Measurements from ENCODE around the gene CCDC15.

The CCDC15 gene

DNA sequence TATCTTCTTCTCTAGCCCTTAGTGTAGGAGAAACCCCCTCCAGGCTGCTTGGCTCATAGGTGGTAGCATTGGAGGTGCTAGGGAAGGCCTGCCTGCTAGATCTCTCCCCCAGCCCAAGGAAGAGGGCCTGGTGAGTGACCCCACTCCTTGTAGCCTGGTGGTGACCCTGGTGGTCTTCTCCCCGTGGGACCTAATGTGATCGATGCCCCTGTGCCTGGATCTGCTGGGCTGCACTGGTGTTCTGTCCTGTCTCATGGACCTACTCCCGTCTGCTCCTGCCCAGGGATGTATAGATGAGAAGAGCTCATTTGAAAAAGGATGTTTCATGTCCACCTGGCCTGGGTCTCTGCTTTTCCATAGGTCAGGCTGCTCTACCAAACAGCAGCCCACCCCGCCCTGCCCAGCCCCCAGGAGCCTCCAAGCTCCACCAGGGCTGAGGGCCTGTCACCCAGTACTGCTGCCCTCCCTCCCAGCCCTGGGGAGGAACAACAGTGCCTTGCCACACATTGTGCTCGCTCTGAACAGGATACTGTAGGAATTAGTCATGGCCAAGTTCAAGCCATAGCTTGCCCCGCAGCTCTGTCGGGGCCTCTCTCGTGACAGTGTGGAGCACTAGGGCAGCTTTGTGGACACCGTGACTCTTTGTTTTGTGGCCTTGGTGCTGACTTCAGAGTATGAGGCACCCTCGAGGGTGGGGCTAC is 128.8 kb downstream of the CCDC15 start:
- no peak for DNase-seq (ENCODE audit: low spot score)
- in situ Hi-C loops (cut with MboI; ENCODE audit: low pct_unique_long_range_greater_than_20kb, low sequenced_read_pairs, unreplicated experiment): no loop called here
- TF ChIP-seq, protein P1, sequence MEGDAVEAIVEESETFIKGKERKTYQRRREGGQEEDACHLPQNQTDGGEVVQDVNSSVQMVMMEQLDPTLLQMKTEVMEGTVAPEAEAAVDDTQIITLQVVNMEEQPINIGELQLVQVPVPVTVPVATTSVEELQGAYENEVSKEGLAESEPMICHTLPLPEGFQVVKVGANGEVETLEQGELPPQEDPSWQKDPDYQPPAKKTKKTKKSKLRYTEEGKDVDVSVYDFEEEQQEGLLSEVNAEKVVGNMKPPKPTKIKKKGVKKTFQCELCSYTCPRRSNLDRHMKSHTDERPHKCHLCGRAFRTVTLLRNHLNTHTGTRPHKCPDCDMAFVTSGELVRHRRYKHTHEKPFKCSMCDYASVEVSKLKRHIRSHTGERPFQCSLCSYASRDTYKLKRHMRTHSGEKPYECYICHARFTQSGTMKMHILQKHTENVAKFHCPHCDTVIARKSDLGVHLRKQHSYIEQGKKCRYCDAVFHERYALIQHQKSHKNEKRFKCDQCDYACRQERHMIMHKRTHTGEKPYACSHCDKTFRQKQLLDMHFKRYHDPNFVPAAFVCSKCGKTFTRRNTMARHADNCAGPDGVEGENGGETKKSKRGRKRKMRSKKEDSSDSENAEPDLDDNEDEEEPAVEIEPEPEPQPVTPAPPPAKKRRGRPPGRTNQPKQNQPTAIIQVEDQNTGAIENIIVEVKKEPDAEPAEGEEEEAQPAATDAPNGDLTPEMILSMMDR (IDR thresholded peaks at IDR 0.05; ENCODE audit: extremely low read depth, insufficient read depth, missing control alignments): no peak

DNA sequence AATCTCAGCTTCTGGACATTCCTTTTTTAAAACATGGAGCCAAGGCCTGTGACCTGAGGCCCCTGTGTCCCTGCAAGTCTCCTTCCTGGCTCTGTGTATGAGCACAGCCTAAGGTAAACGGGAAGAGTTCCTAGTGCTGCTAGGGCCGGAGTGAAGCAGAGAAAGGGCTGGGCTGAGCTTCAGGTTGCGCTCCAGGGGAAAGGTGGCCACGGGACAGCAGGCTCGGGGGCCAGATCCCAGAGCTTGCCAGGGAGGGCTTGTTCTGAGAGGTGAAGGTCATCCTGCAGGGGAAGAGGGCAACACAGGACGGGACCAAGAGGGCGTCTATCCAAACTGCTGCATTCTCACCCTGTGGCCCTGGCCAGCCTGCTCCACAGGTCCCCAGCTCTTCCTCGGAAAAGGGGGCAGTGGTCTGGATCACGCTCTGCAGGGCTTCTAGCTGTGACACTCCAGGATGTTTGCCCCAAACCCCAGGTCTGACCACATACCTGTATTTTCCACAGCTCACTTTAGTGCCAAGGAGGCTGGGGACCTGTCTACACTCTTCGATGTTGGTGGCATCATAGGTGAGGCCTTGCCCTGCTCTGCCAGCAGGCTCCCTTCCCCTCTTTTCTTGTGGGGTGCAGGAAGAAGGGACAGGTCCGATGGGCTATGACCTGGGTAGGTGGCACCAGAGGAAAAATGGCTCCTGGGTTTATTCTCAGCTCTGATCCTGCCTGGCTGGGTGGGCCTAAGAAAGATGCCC is 129.5 kb downstream of the CCDC15 start:
- TF ChIP-seq, protein P1 (IDR thresholded peaks at IDR 0.05; ENCODE audit: extremely low read depth, insufficient read depth, missing control alignments): no peak
- no peak for DNase-seq (ENCODE audit: low spot score)
- in situ Hi-C loops (cut with MboI; ENCODE audit: low pct_unique_long_range_greater_than_20kb, low sequenced_read_pairs, unreplicated experiment): no loop called here

- in situ Hi-C loops (cut with MboI; ENCODE audit: low pct_unique_long_range_greater_than_20kb, low sequenced_read_pairs, unreplicated experiment): no loop called here
- TF ChIP-seq, protein P1 (IDR thresholded peaks at IDR 0.05; ENCODE audit: extremely low read depth, insufficient read depth, missing control alignments): no peak
- no peak for DNase-seq (ENCODE audit: low spot score)
Measured at GRCh38 chr11:125084057-125084416, 130.0 kb downstream of the CCDC15 start.

DNA sequence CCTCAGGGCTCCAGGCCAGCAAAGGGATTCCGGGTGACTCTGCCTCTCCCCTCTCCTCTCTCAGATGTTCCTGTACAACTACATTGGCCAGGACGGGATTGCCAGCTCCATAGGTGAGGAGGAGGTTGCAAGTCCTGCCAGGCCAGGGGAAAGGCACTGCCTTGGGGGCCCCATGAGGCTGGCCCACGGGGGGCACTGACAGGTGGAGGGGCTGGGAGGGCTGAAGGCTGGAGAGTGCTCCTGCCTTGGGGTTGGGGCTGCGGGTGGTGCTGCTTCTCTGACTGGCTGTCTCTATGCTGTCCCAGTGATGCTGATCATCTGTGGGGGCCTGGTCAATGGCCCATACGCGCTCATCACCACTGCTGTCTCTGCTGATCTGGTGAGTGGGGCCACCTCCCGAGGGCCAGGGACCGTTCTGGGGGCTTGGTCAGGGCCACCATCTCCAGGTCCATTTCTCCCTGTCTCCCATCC is 130.8 kb downstream of the CCDC15 start:
- TF ChIP-seq, protein P1 (IDR thresholded peaks at IDR 0.05; ENCODE audit: extremely low read depth, insufficient read depth, missing control alignments): no peak
- DNase-seq (ENCODE audit: low spot score): no peak
- in situ Hi-C loops (cut with MboI; ENCODE audit: low pct_unique_long_range_greater_than_20kb, low sequenced_read_pairs, unreplicated experiment): no loop called here

DNA sequence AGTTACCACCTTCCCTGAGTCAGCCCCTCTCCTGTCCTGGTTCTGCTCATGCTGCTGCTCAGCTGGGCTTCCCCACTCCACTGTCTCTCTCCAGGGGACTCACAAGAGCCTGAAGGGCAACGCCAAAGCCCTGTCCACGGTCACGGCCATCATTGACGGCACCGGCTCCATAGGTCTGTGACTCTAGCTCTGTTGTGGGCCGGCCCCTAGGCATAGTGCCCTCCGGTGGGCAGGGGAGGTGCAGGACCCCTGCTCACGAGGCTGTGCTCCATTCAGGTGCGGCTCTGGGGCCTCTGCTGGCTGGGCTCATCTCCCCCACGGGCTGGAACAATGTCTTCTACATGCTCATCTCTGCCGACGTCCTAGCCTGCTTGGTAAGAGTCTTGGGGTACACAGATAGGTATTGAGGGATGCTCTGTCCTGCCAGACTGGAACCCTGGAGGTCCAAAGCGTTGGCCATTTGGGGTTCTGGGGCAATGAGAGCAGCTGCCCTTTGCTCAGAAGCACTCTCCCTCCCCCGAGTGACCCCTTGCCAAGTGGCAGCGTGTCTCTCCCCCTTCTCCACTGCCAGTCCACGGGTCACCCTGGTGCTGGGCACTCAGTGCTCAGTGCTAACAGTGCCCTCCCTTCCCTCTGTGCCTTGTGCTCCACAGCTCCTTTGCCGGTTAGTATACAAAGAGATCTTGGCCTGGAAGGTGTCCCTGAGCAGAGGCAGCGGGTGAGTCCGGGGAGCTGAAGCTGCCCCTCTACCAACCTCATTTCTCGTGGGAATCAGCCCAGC is 131.5 kb downstream of the CCDC15 start:
- in situ Hi-C loops (cut with MboI; ENCODE audit: low pct_unique_long_range_greater_than_20kb, low sequenced_read_pairs, unreplicated experiment): no loop called here
- DNase-seq (ENCODE audit: low spot score): no peak
- TF ChIP-seq, protein P1 (IDR thresholded peaks at IDR 0.05; ENCODE audit: extremely low read depth, insufficient read depth, missing control alignments): peak; percentile 13

GRCh38 chr11:125086633-125087296 is 132.8 kb downstream of the CCDC15 start:
- TF ChIP-seq, protein P1 (IDR thresholded peaks at IDR 0.05; ENCODE audit: extremely low read depth, insufficient read depth, missing control alignments): no peak
- DNase-seq (ENCODE audit: low spot score): no peak
- in situ Hi-C loops (cut with MboI; ENCODE audit: low pct_unique_long_range_greater_than_20kb, low sequenced_read_pairs, unreplicated experiment): no loop called here
